ENCODE measurements around the gene BZW1.

Gene BZW1

DNA sequence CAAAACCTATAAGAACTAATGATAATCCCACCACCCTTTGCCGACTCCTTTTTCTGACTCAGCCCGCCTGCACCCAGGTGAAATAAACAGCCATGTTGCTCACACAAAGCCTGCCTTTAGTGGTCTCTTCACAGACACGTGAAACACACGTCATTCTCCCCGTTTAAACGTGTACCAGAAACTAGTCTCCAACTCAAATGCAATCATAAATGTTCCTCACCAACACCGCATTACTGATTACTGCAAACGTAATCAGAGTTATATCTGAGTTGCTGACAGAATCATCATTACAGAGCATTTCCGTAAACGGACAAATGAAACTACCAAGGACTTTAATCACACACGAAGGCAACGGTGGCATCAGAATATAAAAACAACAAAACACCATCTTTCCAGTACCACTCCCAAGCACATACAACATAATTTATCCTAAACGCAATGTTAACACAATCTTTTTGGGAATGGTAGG, 50.9 kb downstream of the BZW1 start:
- peak overlapping the region; percentile 90 for H3K4me3 ChIP-seq (ENCODE audit: low read length)
- TF ChIP-seq ZNF274 (IDR thresholded peaks at IDR 0.05; ENCODE audit: low read depth, low read length), result no peak

GRCh38 chr2:200863782-200864175, 52.1 kb downstream of the BZW1 start:
- no peak for TF ChIP-seq ZNF274 (IDR thresholded peaks at IDR 0.05; ENCODE audit: low read depth, low read length)
- peak overlapping the region; percentile 90 for H3K4me3 ChIP-seq (ENCODE audit: low read length)

DNA sequence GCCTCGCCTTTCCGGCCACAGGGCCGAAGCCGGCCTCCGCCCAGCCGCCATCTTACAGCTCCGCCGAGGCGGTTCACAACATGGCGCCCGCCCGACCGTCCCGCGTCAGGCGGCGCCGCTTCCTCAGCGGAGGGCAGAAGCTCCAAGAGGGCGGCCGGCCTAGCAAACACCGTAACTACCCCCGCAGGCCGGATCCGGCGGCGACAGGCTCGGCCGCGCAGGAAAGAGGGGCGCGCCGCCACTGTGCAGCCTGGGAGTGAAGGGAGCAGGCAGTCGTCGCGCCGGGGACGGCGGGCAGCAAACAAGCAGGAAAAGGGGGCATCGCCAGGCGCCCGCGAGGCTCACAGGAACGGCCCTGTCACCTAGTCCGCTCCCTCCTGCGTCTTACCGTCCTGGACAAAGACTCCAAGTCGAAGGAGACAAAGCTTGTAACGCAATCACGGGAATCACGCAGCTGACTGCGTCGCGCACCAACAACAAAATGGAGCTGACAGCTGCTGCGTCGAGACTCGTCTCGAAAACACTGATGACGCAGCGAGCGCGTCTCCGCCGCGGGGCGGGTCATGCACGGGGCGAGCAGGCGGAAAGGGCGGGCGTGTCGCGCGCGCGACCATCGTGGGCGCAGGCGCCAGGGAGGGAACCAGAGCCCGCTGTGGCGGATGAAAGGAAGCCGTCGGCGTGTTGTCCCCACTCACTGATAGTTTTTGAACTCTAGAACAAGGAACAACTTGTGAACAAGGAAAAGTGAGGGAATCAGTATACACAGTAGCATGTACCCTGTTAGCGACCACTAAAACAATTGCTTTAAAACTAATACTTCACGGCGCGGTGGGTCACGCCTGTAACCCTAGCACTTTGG, 52.7 kb downstream of the BZW1 start, which contains the start of gene CLK1:
CLK1 (minus strand) TSS at position 483 of the 859 bp plus-strand sequence. CDS start 2,796 bp downstream, outside the sequence.
- no peak for TF ChIP-seq ZNF274 (IDR thresholded peaks at IDR 0.05; ENCODE audit: low read depth, low read length)
- peak within 1 kb of the TSS; percentile 90 for H3K4me3 ChIP-seq (ENCODE audit: low read length)

DNA sequence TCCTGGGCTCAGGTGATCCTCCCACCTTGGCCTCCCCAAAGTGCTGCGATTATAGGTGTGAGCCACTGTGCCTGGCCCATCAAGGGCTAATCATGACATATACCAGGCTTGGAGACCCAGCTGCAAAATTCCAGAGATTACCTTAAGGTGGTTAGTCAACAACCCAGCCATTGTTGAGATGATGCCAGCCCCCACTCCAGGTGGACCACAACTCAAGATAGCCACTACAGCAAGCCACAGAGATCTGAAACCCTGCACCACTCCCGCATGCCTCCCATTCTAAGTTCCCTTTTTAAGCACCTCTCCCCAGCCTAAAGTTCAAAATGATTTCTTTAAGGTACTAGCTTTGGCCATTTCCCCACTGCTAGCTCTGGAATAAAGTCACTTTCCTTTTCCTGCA, 57.3 kb downstream of the BZW1 start:
- TF ChIP-seq ZNF274 (IDR thresholded peaks at IDR 0.05; ENCODE audit: low read depth, low read length), result no peak
- no peak overlapping the region for H3K4me3 ChIP-seq (ENCODE audit: low read length)

DNA sequence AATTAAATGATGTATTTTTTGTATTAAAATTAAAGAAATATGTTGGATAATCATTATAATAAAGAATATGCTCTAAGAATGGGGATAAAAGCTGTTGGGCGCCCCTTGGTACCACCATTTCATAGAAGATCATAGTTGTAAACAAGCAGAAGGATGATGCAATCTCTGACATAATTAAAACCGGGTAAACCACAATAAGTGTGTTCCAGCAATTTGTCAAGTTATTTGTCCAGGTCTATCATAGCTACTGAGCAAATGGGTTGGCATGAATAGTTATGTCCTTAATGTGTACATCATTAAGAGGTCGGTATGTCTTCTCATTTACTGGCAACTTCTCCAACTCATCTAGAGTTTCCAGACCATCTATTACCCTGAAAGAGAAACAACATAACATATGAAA, 59.4 kb downstream of the BZW1 start:
- no peak for TF ChIP-seq ZNF274 (IDR thresholded peaks at IDR 0.05; ENCODE audit: low read depth, low read length)
- H3K4me3 ChIP-seq (ENCODE audit: low read length), result no peak overlapping the region

DNA sequence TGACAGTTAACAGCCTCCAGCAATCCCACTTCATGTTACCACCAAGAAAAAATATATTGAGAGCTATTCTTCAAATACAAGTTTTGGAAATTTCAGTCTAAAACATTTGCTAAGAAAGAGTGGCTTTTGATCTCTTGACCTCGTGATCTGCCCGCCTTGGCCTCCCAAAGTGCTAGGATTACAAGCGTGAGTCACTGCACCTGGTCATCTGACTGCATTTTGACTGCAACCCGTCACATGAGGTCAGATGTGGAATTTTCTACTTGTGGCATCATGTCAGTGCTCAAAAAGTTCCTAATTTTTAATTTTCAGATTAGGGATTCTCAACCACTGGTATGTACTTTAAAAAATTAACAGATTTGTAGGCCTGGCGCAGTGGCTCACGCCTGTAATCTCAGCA, 61.9 kb downstream of the BZW1 start:
- no peak overlapping the region for H3K4me3 ChIP-seq (ENCODE audit: low read length)
- TF ChIP-seq ZNF274 (IDR thresholded peaks at IDR 0.05; ENCODE audit: low read depth, low read length), result no peak
